ENCODE results near the gene CHCHD6.

Gene CHCHD6

GRCh38 chr3:126867190-126867862 lies 163.3 kb downstream of the CHCHD6 start:
- no peak for FAIRE-seq

GRCh38 chr3:126867863-126868200 lies 163.8 kb downstream of the CHCHD6 start:
- no peak for FAIRE-seq

- FAIRE-seq = no peak
These were observed 166.7 kb downstream of the CHCHD6 start for GRCh38 chr3:126870608-126871210.

GRCh38 chr3:126872701-126873342 lies 168.8 kb downstream of the CHCHD6 start:
- no peak for FAIRE-seq

DNA sequence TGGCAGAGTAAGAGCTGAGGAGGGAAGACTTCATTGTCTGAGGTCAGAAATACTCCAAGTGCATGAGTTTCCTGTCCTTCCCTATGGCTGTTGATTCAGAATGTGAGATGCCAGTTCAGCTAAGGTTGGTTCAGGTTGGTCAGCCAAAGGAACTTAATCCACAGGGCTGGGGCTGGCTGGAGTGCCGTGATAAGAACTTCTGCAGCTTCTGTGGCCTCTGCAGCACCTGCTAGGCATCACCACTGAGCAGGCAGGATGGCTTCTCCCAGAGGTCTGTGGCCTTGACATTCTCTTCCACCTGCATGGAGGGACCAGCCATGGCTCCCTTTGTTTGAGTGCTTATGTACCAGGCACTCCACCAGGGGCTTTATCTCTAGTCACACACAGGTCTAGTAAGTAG lies 169.4 kb downstream of the CHCHD6 start:
- FAIRE-seq = no peak

DNA sequence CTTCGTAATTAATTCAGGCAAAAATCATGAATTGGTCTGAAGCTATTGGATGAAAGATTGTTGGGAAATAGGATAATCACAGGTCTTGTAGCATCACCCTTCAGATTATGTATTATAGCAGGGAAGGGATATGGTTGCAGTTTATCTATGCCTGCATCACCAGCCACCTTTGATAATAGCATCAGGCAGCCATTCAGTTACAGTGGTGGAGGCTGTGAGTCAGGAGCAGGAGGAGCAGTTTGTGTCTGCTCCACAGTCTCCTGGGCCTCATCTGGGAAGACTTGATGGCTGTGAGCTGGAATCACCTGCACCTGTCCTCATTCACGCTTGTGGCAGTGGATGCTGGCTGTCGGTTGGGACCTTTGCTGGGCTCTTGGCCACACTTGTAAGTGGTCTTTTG lies 174.6 kb downstream of the CHCHD6 start:
- no peak for FAIRE-seq

DNA sequence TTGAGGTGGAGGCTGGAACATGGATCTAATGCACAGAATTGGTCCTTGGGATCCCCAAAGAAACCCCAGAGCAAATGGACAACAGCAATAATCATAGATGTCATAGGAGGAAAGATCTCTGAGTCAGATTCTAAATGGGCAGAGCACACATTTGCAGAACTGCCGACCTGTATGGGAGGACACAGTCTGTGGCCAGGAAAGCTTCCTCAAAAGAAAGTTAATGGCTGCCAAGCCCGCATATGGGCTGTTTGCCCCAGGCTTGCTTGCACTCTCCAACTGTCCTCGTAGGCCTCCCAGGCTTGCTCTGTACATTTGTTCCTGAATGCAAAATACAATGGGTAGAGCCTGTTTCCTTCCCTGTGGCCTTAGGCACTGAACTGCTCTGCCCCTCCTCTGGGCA lies 176.9 kb downstream of the CHCHD6 start:
- no peak for FAIRE-seq

GRCh38 chr3:126881861-126882260 lies 177.8 kb downstream of the CHCHD6 start:
- no peak for FAIRE-seq

DNA sequence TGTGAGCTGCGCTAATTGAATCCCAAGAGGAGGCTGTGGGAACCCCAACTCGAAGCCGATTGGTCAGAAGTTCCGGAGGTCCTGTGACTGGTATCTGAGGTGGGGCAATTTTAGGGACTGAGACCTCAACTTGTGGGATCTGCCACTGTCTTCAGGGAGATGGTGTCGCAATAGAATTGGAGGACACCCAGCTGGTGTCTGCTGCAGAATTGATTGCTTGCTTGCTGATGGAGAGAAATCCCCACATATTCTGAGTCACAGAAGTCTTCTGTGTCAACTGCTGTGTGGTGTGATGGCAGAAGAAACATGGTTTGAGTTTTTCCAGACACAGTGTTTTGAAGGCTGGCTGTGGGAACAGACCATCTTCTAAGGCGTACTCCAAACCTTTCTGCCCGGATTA lies 179.2 kb downstream of the CHCHD6 start:
- FAIRE-seq = no peak

DNA sequence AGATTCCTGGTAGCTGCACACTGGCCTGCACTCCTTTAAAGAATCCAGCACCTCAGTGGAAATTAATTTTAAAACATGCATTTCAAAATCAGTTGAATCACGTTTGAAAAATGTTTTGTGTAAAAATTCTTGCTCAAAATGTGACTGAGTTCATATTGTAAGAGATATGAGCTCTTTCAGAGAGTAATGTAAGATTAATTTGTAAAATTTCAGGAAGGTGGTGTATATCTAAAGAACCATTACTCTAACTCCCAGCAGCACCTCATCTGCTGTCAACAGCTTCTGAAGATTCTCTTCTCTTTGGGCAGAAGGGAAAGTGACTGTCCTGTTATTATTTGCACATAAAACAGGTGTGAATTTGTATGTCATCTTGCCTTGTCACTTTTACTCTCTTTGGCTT lies 181.4 kb downstream of the CHCHD6 start:
- no peak for FAIRE-seq

- no peak for FAIRE-seq
These were observed 182.2 kb downstream of the CHCHD6 start for GRCh38 chr3:126886217-126886616.

DNA sequence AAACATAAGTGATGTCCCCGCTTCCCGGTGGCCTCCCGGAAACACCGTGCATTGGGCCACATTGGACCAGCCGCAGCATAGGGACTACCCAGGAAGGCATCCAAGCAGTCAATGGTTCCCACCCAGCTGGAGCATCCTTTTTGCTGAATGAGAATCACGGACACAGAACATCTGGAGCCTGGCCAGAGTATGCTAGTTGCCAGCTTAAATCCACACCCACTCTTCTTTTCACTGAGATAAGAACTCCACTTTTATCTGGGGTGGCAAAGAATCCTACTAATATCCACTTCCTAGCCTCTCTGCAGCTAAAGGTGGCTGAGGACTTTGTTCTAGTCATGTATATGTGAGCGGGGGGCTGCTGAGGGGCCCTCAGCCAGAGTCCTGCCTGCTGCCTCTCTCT lies 183.6 kb downstream of the CHCHD6 start:
- no peak for FAIRE-seq

DNA sequence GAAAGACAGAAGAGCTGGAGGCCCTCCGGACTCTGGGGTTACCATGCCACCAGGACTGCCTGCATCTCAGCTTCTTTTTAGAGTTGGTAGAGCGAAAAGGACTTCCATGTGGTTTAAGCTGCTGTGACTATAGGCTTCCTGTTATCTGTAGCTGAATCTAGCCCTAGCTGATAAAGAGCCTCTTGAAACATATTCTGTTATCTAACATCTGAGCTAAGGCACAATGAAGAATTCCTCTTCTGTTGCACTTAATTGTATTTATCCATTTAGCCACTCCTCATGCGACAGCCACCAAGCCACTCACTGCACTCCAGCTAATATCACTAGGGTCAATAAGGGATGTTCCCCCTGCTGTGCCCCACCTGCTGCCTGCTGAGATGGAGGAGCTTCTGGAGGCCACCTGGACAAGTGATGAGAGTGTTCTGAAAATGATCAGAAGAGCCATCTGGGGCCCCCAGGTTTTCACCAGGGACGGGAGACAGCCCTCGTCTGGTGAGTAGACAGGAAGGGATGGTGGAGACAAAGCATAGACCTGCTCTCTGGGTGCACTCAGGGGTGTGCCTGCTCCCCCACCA lies 184.2 kb downstream of the CHCHD6 start:
- no peak for FAIRE-seq

DNA sequence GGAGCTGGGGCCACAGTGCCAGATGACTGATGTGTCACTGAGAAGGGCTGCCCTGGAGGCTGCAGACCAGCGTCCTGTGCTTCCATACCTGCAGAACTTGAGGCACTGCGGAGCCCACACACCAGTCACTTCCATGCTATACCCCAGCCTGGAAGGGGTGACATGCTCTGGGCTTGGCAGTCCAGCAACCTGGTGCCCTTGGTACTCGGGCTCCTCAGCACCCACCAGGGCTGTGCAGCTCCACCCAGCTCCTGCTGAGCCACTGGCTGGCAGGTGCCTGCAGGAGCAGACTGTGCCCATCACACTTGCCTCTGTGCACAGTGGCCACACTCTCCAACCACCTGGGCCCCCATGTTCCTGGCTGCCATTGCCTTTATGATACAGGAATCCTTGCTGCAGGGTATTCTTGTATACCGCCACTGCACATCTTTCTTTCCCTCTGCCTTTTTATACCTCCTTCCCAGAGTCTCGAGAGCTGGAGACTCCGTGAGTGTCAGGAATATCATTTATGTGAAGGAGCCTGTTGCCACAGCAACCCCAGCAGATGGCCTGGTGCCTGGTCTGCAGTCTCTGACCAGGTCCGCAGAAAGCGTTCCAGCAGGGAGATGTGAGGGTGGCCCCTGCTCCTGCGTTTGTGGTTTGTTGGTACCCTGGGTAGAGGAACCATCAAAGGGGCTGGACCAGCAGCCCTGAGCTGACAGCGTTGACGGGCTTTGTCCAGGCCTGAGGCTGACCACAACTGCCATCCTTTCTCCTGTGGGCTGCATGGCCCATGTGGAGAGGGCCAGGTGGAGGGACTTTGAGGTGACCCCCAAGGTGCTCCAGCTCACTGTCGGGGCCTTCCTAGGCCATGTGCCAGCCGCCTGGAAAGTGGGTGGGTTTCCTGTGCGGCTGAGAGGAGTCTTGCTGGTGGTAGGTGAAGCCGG lies 185.5 kb downstream of the CHCHD6 start:
- no peak for FAIRE-seq

DNA sequence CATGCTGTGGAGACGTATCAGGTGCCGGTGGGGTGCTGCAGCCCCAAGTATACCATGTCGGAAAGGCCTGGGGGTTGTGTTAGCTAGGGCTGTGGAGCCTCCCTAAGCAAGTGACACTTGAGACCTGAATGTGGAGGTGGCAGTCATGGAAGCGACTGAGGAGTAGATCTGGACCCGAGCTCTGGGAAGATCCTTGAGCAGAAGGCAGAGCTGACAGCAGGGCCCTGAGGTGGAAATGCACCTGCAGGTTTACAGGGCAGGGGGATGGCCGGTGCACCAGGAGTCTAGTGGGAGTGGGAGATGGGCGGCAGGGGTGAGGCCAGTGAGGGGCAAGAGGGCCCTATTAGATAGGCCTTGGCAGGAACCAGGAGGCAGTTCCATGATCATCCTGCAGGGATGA lies 187.1 kb downstream of the CHCHD6 start:
- no peak for FAIRE-seq

DNA sequence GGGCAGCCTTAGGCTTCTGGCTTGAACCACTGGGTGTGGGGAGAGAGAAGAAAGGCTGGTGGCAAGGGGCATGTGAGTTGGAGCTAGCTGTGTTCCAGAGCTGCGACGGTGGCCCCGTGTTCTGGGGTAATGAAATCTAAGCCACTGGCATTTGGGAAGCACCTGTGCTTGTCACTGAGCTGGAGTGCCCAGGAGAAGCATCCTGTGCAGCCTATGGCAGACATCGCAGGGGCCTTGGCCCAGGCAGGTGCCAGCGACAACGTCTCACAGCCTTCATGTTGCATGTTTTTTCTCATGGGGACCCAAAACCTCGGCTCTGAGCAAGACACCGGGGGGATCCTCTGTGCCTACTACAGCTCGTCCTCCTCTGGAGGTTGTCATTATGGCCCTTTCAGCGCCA lies 187.8 kb downstream of the CHCHD6 start:
- FAIRE-seq = no peak

DNA sequence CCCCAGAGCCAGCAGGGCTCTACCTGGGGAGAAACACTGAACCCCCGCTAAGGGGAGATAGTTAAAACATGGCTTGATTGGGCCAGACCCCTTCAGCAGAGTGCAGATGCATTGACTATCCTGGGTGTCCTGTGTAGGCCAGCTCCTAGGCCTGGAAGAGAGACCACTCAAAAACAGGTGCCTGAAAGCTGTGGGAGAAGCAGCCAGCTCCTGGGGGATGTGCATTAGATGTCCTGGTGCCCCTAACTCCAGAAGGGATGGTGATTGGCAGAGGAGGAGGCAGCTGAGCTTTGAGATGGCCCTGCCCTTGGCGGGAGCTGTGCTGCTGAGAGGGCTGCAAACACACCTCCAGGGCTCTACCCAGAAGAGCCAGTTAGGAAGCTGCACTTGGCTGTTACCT lies 189.6 kb downstream of the CHCHD6 start:
- FAIRE-seq = no peak

GRCh38 chr3:126894475-126894874 lies 190.4 kb downstream of the CHCHD6 start:
- FAIRE-seq = no peak

DNA sequence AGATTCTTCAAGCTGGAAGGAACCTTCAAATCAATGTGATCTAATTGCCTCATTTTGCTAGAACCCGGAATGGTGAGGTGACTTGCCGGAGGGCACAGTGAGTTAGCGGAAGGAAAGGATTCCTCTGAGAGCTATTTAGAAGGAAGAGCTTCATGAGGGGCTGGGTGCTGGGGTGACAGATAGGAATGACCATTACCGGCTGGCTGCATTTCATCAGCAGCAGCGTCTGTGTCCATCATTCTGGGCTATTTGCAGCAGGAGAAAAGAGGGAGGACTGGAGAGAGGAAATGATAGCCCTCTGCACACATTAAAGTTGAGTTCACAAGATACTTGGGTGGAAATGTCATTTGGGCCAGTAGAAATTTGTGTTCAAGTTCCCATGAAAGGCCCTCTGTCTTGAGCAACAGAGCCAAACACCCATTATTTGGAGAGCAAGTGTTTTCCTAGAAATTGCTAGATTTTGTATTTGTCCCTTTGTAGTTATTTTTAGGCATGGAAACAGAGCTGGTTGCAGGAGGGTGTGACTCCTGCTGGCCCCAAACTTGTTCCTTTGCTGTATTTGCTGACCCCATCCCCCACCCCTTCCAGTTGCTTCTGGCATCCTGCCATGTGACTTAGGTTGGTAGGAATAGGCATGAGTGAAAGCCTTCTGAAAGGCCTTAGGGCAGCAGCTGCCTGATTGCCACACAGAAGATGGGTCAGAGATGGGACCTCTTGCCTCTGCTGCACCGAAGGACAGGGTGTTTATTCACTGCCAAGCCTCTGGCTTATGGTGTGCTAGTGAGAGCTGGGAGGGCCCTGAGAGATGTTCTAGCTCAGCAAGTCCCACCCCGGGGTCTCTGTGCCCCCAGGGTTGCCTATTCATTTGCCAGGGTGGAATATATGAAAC lies 191.4 kb downstream of the CHCHD6 start:
- FAIRE-seq = no peak

DNA sequence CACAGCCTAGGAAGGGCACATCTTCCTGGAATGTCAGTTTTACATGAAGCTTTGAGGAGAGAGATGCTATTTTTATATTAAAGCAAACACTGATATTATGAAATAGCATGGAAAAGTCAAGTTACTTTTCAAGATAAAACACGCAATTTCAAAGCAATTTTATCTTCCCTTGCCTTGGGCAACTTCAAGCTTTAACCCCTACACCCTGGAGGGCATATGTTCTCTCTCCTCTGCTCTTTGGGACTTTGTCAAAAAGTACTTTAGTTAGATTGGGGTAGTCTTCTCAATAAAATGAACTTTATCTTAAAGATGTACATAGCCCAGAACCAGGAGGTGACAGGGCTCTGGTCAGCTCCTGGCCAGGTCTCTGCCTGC lies 192.0 kb downstream of the CHCHD6 start:
- no peak for FAIRE-seq

- no peak for FAIRE-seq
These were observed 192.9 kb downstream of the CHCHD6 start for GRCh38 chr3:126896968-126897367.

- FAIRE-seq = no peak
These were observed 193.9 kb downstream of the CHCHD6 start for GRCh38 chr3:126897943-126898342.

Data from endometrium (tissue), 2 donors.